PFSK-1 (cell line): Measurements from ENCODE around the gene ADARB1.

Source experiments
- FOXP2 ChIP-seq: optimal IDR thresholded peaks from 2 replicates; pipeline ENCODE3; 2011; ENCODE audit warnings: borderline replicate concordance, control low read depth, inconsistent platforms; ENCODE audit not compliant: insufficient read depth; ENCODE audit errors: extremely low read length, extremely low read depth
- POLR2AphosphoS5 ChIP-seq: IDR thresholded peaks from 2 replicates; pipeline ENCODE4 v1.6.1; 2012; ENCODE audit warnings: low read depth, mild to moderate bottlenecking, control low read depth, low read length, moderate library complexity
- TAF1 ChIP-seq: IDR thresholded peaks from 2 replicates; pipeline ENCODE4 v1.6.1; 2012; ENCODE audit warnings: low read length, control low read depth, borderline replicate concordance; ENCODE audit not compliant: insufficient read depth
- TF ChIP-seq, protein P1 (sequence below), 2 experiments: IDR thresholded peaks; 2 replicates each; pipeline versions ENCODE4 v1.6.1 to v1.8.0; 2011 to 2012; ENCODE audit warnings: low read depth in 2 of 2, low read length in 2 of 2, control low read depth in 1 of 2, inconsistent platforms in 1 of 2, mild to moderate bottlenecking in 1 of 2, moderate library complexity in 1 of 2; ENCODE audit not compliant: insufficient read depth in 1 of 2

GRCh38 chr21:45203983-45204382, 129.6 kb downstream of the ADARB1 start:
- no peak for TF ChIP-seq POLR2AphosphoS5
- no peak for TF ChIP-seq FOXP2
- TF ChIP-seq, protein P1, sequence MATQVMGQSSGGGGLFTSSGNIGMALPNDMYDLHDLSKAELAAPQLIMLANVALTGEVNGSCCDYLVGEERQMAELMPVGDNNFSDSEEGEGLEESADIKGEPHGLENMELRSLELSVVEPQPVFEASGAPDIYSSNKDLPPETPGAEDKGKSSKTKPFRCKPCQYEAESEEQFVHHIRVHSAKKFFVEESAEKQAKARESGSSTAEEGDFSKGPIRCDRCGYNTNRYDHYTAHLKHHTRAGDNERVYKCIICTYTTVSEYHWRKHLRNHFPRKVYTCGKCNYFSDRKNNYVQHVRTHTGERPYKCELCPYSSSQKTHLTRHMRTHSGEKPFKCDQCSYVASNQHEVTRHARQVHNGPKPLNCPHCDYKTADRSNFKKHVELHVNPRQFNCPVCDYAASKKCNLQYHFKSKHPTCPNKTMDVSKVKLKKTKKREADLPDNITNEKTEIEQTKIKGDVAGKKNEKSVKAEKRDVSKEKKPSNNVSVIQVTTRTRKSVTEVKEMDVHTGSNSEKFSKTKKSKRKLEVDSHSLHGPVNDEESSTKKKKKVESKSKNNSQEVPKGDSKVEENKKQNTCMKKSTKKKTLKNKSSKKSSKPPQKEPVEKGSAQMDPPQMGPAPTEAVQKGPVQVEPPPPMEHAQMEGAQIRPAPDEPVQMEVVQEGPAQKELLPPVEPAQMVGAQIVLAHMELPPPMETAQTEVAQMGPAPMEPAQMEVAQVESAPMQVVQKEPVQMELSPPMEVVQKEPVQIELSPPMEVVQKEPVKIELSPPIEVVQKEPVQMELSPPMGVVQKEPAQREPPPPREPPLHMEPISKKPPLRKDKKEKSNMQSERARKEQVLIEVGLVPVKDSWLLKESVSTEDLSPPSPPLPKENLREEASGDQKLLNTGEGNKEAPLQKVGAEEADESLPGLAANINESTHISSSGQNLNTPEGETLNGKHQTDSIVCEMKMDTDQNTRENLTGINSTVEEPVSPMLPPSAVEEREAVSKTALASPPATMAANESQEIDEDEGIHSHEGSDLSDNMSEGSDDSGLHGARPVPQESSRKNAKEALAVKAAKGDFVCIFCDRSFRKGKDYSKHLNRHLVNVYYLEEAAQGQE (IDR thresholded peaks at IDR 0.05; ENCODE audit: insufficient read depth in 1 of 2, low read depth in 2 of 2, low read length in 2 of 2) = no peak
- TF ChIP-seq TAF1 = no peak
